ENCODE results near the gene PREX1. TPM values are rescaled to one million over a fixed set of nuclear protein-coding genes. Genes with fewer than 3 reads are reported as not detected.

The PREX1 gene
- total RNA-seq, 2 experiments from 2014 or later: 82.8 to 86.5 TPM

GRCh38 chr20:48632825-48633619 lies 194.8 kb downstream of the PREX1 start:
- POLR2A ChIA-PET: no interaction called here

GRCh38 chr20:48632017-48632824 lies 195.6 kb downstream of the PREX1 start:
- POLR2A ChIA-PET: no interaction called here
- CTCF ChIA-PET: no interaction called here

More at GRCh38 chr20:48632825-48633619, 194.8 kb downstream of the PREX1 start:
- CTCF ChIA-PET: no interaction called here

GRCh38 chr20:48631114-48632016 lies 196.4 kb downstream of the PREX1 start:
- POLR2A ChIA-PET: no interaction called here
- CTCF ChIA-PET: no interaction called here

GRCh38 chr20:48630342-48631075 lies 197.3 kb downstream of the PREX1 start:
- CTCF ChIA-PET: no interaction called here
- POLR2A ChIA-PET: no interaction called here

GRCh38 chr20:48629960-48630315 lies 197.9 kb downstream of the PREX1 start:
- ChIA-PET POLR2A (no interaction called here), CTCF (no interaction called here)

GRCh38 chr20:48629069-48629959 lies 198.5 kb downstream of the PREX1 start:
- ChIA-PET CTCF (no interaction called here), POLR2A (no interaction called here)

GRCh38 chr20:48627737-48628128 lies 200.1 kb downstream of the PREX1 start:
- ChIA-PET CTCF (no interaction called here), POLR2A (no interaction called here)

- POLR2A ChIA-PET: no interaction called here
- CTCF ChIA-PET: interaction anchor here (0.6 kb wide), 1 partner anchor 231 kb away, joined by 3 read pairs; no protein-coding TSS in a partner anchor
Measured at GRCh38 chr20:48626938-48627736, 200.7 kb downstream of the PREX1 start.

- ChIA-PET CTCF (interaction anchor here (0.6 kb wide), 1 partner anchor 231 kb away, joined by 3 read pairs; no protein-coding TSS in a partner anchor), POLR2A (no interaction called here)
Measured at GRCh38 chr20:48626226-48626937, 201.4 kb downstream of the PREX1 start.

GRCh38 chr20:48625136-48625900 lies 202.5 kb downstream of the PREX1 start:
- CTCF ChIA-PET: no interaction called here

GRCh38 chr20:48624315-48625020 lies 203.3 kb downstream of the PREX1 start:
- CTCF ChIA-PET: interaction anchor here (0.6 kb wide), 1 partner anchor 280 kb away, joined by 3 read pairs; no protein-coding TSS in a partner anchor
- POLR2A ChIA-PET: no interaction called here

More at GRCh38 chr20:48625136-48625900, 202.5 kb downstream of the PREX1 start:
- POLR2A ChIA-PET: no interaction called here

GRCh38 chr20:48623906-48624265 lies 203.9 kb downstream of the PREX1 start:
- CTCF ChIA-PET: interaction anchor here (0.6 kb wide), 1 partner anchor 281 kb away, joined by 3 read pairs; no protein-coding TSS in a partner anchor
- POLR2A ChIA-PET: no interaction called here

- ChIA-PET CTCF (no interaction called here), POLR2A (interaction anchor here (0.6 kb wide), 1 partner anchor 149 kb away, joined by 3 read pairs; no protein-coding TSS in a partner anchor)
Measured at GRCh38 chr20:48623176-48623905, 204.5 kb downstream of the PREX1 start.

GRCh38 chr20:48622421-48622820 lies 205.4 kb downstream of the PREX1 start:
- CTCF ChIA-PET: interaction anchor here (0.9 to 1.7 kb wide), 2 partner anchors 500 to 959 kb away, joined by 4 to 5 read pairs; no protein-coding TSS in a partner anchor
- POLR2A ChIA-PET: no interaction called here
